Smooth muscle cell (in vitro differentiated cells): ENCODE data around the gene NAV2. TPM values are rescaled to one million over a fixed set of nuclear protein-coding genes. Genes with fewer than 3 reads are reported as not detected.

Experiments used
- DNase-seq: peaks from one replicate; lab custom pipeline; 2025; ENCODE audit not compliant: unreplicated experiment; lab: John Stamatoyannopoulos, UW
- H2AFZ ChIP-seq: fragments of 200-600 bp; sonication (generic); 2 replicates; pipeline ENCODE4 v1.6.0; 2016; ENCODE audit warnings: antibody characterized with exemption, low read depth, mild to moderate bottlenecking
- H3F3A ChIP-seq: fragments of 200-600 bp; sonication (generic); 2 replicates; pipeline ENCODE4 v1.6.0; 2017; ENCODE audit warnings: antibody characterized with exemption, low read depth
- H3K27ac ChIP-seq: fragments of 200-600 bp; sonication (generic); 2 replicates; pipeline ENCODE4 v1.5.1; 2016; ENCODE audit warnings: low read depth, mild to moderate bottlenecking
- H3K27me3 ChIP-seq: fragments of 200-600 bp; sonication (generic); 2 replicates; pipeline ENCODE4 v1.6.1; 2016; ENCODE audit warnings: low read depth, mild to moderate bottlenecking
- H3K36me3 ChIP-seq: fragments of 200-600 bp; sonication (generic); 2 replicates; pipeline ENCODE4 v1.5.1; 2016; ENCODE audit warnings: low read depth
- H3K4me1 ChIP-seq: fragments of 200-600 bp; sonication (generic); 2 replicates; pipeline ENCODE4 v1.5.1; 2016; ENCODE audit warnings: low read depth
- H3K4me2 ChIP-seq: fragments of 200-600 bp; sonication (generic); 2 replicates; pipeline ENCODE4 v1.6.0; 2016; ENCODE audit warnings: mild to moderate bottlenecking
- H3K4me3 ChIP-seq: fragments of 200-600 bp; sonication (generic); 2 replicates; pipeline ENCODE4 v1.5.1; 2016; ENCODE audit warnings: mild to moderate bottlenecking
- H3K79me2 ChIP-seq: fragments of 200-600 bp; sonication (generic); 2 replicates; pipeline ENCODE4 v1.6.0; 2016; ENCODE audit warnings: low read depth, mild to moderate bottlenecking
- H3K9ac ChIP-seq: fragments of 200-600 bp; sonication (generic); 2 replicates; pipeline ENCODE4 v1.6.0; 2016; ENCODE audit warnings: low read depth
- H3K9me3 ChIP-seq: fragments of 200-600 bp; sonication (generic); replicated peaks from 2 replicates; pipeline ENCODE4 v1.5.1; 2016; ENCODE audit warnings: low read depth
- H4K20me1 ChIP-seq: fragments of 200-600 bp; sonication (generic); 2 replicates; pipeline ENCODE4 v1.6.0; 2016; ENCODE audit warnings: low read depth
- WGBS: methylation state at CpG from one replicate; pipeline ENCODE4 v1.1.7; 2016; ENCODE audit warnings: low lambda C conversion rate; 5-methylcytosine and 5-hydroxymethylcytosine counted together
- polyA plus RNA-seq: library from polyadenylated mRNA; unstranded; fragments of >200 nt; fragmentation: Nextera tagmentation; extraction: Ambion mirVana; gene quantifications from 2 replicates; pipeline ENCODE4 v1.2.1, GENCODE V29; 2016
- total RNA-seq: library from RNA; depleted of rRNA; stranded (reverse); fragments of >200 nt; gene quantifications from 2 replicates; pipeline ENCODE4 v1.2.3, GENCODE V29; 2014
- TF ChIP-seq, protein P1 (sequence below): fragments of 200-600 bp; sonication (generic); IDR thresholded peaks from 2 replicates; pipeline ENCODE4 v1.5.1; 2017; ENCODE audit warnings: borderline replicate concordance, mild to moderate bottlenecking, antibody characterized with exemption; ENCODE audit not compliant: insufficient read depth, poor library complexity, severe bottlenecking

The NAV2 gene
- total and polyA plus RNA-seq, 2 experiments from 2014 or later, result 14.1 to 67.5 TPM

DNA sequence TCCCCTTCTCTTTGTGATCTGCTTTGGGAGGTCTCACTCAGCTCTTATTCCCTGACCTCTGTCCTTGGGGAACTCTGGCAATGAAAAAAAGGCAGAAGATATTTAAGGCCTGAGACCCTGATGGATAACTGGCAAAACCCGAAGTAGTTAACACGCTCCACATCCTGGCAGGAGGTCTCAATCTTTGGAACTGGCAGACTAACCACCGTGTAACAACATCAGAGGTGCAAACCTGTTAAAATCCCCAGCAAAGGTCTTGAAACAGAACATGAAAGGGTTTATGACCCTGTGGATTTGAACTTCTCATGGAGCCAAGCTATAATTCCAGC, 287.3 kb downstream of the NAV2 start:
- H3K4me2 ChIP-seq, result no peak overlapping the region
- WGBS, result 51% methylated on average over 3 of the region's 3 CpGs
- no peak overlapping the region for H3K27ac ChIP-seq
- no peaks in the 10 kb centered on the region for H3K27me3 ChIP-seq
- peaks cover 5% of the 10 kb centered on the region for H3K4me1 ChIP-seq
- no peaks in the 10 kb centered on the region for H3K36me3 ChIP-seq
- no peaks in the 10 kb centered on the region for H3F3A ChIP-seq
- no peaks in the 10 kb centered on the region for H4K20me1 ChIP-seq
- no peak overlapping the region for H3K4me3 ChIP-seq
- no peak overlapping the region for H2AFZ ChIP-seq
- DNase-seq, result no peak
- TF ChIP-seq, protein P1, sequence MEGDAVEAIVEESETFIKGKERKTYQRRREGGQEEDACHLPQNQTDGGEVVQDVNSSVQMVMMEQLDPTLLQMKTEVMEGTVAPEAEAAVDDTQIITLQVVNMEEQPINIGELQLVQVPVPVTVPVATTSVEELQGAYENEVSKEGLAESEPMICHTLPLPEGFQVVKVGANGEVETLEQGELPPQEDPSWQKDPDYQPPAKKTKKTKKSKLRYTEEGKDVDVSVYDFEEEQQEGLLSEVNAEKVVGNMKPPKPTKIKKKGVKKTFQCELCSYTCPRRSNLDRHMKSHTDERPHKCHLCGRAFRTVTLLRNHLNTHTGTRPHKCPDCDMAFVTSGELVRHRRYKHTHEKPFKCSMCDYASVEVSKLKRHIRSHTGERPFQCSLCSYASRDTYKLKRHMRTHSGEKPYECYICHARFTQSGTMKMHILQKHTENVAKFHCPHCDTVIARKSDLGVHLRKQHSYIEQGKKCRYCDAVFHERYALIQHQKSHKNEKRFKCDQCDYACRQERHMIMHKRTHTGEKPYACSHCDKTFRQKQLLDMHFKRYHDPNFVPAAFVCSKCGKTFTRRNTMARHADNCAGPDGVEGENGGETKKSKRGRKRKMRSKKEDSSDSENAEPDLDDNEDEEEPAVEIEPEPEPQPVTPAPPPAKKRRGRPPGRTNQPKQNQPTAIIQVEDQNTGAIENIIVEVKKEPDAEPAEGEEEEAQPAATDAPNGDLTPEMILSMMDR, result no peak
- no peaks in the 10 kb centered on the region for H3K79me2 ChIP-seq
- no peaks in the 10 kb centered on the region for H3K9me3 ChIP-seq
- no peak overlapping the region for H3K9ac ChIP-seq

DNA sequence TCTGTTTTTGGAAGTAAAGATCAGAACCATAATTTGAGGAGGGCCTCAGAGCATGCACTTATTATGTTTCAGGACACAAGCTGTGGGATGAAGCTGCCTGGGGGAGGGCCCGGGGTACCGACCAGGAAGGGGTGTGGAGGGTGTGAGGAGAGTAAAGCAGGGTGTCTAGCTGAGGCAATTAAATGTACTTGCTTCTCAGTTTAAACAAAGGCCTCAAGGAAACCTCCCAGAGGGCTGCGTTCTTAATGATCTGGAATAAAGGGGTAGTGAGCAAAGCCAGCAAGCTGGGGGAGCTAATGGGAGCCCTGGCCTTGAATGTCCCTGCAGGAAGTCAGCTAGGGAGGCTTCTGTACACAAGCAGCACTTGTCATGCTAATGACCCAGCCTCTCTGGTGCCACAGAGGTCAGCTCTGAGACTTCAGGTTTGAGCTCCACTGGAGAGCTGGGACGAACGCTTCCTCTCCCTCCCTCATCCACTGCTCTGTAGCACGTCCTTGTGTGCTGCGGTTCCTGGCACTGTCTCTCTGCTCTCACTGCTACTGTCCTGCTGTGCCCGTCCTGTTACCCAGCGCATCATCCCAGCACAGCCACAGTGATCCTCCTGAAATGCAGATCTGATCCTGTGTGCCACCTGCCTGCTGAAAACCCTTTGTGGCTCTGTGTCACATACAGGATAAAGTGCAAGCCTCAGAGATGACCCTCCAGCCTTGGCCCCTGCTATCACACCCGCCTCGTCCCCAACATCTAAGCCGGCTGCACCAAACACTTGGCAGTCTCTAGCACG, 287.9 kb downstream of the NAV2 start:
- Histone ChIP-seq H4K20me1 (no peaks in the 10 kb centered on the region), H3K4me1 (peaks cover 5% of the 10 kb centered on the region), H3K36me3 (no peaks in the 10 kb centered on the region), H3K4me2 (no peak overlapping the region), H3K9ac (no peak overlapping the region), H3K27ac (no peak overlapping the region), H3F3A (no peaks in the 10 kb centered on the region), H3K79me2 (no peaks in the 10 kb centered on the region), H3K9me3 (no peaks in the 10 kb centered on the region), H2AFZ (no peak overlapping the region), H3K27me3 (no peaks in the 10 kb centered on the region), H3K4me3 (no peak overlapping the region)
- WGBS, result 61% methylated on average over 13 of the region's 13 CpGs
- DNase-seq, result no peak
- TF ChIP-seq, protein P1, result no peak

DNA sequence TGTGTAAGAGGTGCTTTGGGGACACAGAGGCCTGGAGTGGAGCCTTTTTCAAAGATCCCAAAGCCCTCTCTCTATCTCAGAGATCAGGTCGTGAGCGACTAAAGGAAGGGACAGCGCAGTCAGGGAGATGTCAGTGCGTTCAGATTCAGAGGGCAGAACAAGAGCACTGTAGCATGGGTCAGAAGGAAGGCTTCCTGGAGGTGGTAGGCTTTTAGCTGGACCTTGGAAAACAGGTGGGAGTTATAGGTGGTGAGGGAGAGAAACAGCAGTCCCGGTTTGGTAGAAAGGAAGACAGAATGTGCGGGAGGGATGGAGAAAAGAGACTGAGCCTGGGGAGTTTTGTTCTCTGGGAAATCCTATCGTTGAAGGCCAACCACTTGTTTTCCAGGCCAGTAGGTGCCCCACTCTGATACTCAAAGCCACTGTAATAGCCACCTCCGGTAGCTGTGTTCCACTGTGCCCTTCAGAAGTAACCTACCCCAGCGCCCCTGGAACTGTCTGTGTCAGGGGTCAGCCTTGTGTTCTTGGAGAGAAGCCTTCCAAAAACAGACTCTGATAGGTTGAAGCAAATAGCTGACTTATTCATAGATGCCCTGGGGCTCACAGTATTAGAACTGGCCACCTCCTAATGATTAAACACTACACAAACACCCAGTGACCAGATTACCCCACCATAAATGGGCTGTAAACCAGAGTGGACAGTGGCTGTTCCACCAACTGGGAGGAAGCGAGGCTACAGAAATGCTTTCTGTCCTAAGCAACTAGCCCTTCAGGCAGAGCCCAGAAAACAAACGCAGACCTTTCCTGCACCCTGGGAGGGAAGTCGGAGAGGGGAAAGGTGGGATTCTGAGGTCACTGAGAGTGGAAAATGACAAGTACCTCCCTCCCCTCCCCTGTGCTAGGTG, 289.9 kb downstream of the NAV2 start:
- no peaks in the 10 kb centered on the region for H3K79me2 ChIP-seq
- TF ChIP-seq, protein P1, result no peak
- H3K4me2 ChIP-seq, result no peak overlapping the region
- H3K27me3 ChIP-seq, result no peaks in the 10 kb centered on the region
- no peak overlapping the region for H3K4me3 ChIP-seq
- H3K27ac ChIP-seq, result no peak overlapping the region
- WGBS, result 77% methylated on average over 11 of the region's 12 CpGs
- peaks cover 5% of the 10 kb centered on the region for H3K4me1 ChIP-seq
- H2AFZ ChIP-seq, result no peak overlapping the region
- no peaks in the 10 kb centered on the region for H3K9me3 ChIP-seq
- no peak overlapping the region for H3K9ac ChIP-seq
- no peaks in the 10 kb centered on the region for H3K36me3 ChIP-seq
- H3F3A ChIP-seq, result no peaks in the 10 kb centered on the region
- H4K20me1 ChIP-seq, result no peaks in the 10 kb centered on the region
- no peak for DNase-seq
